ENCODE results near the gene NKD1. TPM values are rescaled to one million over a fixed set of nuclear protein-coding genes. Genes with fewer than 3 reads are reported as not detected.

Gene NKD1
- total RNA-seq, 2 donors from 2014 or later = 2.3 TPM

DNA sequence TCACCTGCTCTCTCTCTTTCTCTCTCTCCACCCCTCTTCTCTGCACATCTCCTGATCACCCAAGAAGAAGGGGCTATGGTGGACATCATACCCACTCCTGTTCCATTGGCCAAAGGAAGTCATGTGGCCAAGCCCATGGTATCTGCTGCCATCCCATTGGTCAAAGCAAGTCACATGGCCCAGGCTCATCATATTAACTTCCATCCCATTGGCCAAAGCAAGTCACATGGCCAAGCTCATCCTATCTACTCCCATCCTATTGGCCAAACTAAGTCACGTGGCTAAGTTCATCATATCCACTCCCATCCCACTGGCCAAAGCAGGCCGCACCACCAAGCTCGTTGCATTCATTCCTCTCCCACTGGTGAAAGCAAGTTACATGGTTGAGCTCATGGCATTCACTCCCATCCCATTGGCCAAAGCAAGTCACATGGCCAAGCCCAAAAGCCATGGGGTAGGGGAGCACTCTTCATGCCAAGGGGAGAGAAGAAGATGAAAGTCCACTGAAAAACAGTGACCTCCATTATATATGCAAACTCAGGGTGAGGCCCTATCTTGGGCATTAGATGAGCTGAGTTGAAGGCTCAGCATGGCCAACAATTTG lies 103.7 kb downstream of the NKD1 start:
- no peaks in the 10 kb centered on the region for H3K36me3 ChIP-seq
- intact Hi-C loops (cut with DNase I) = no loop called here
- no peak for DNase-seq

DNA sequence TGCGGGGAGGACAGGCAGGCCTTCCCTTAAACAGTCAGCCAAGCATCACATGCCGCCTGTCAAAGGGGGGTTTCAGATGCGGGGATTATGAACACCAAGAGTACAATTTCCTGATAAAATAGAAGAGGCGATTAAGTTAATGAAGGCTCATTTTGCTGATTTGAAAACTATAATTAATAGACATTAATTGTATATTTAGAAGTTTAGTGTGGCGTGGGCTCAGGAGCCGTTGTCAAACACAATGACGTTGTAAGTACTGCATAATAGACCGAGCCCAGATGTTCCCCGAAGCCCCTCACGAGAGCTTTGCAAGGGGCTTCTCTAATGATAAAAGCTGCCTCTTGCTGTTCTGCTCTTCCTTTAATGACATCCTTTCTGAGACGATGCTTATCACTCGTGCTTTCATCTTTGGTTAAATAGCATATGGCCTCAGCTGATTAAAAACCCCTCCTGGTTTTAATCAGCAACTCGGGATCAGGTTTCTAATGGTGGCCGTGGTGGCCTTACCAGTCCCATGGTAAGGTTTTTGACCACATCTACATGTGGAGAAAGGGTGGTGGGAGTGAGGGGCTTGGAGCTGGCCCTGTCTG lies 104.7 kb downstream of the NKD1 start:
- Histone ChIP-seq H3K27me3 (no peaks in the 10 kb centered on the region), H3K4me1 (no peaks in the 10 kb centered on the region), H3K4me3 (no peak overlapping the region), H3K9me3 (no peaks in the 10 kb centered on the region), H3K9ac (ENCODE audit: low read depth in 2 of 2, low read length in 2 of 2) (no peak overlapping the region), H3K36me3 (no peaks in the 10 kb centered on the region), H3K27ac (no peak overlapping the region)
- intact Hi-C loops (cut with DNase I) = no loop called here
- no peak for DNase-seq
- TF ChIP-seq, protein P1, sequence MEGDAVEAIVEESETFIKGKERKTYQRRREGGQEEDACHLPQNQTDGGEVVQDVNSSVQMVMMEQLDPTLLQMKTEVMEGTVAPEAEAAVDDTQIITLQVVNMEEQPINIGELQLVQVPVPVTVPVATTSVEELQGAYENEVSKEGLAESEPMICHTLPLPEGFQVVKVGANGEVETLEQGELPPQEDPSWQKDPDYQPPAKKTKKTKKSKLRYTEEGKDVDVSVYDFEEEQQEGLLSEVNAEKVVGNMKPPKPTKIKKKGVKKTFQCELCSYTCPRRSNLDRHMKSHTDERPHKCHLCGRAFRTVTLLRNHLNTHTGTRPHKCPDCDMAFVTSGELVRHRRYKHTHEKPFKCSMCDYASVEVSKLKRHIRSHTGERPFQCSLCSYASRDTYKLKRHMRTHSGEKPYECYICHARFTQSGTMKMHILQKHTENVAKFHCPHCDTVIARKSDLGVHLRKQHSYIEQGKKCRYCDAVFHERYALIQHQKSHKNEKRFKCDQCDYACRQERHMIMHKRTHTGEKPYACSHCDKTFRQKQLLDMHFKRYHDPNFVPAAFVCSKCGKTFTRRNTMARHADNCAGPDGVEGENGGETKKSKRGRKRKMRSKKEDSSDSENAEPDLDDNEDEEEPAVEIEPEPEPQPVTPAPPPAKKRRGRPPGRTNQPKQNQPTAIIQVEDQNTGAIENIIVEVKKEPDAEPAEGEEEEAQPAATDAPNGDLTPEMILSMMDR (IDR thresholded peaks at IDR 0.05) = no peak

More for the DNA sequence above, 103.7 kb downstream of the NKD1 start:
- Histone ChIP-seq H3K27me3 (no peaks in the 10 kb centered on the region), H3K9me3 (no peaks in the 10 kb centered on the region), H3K27ac (no peak overlapping the region), H3K4me3 (no peak overlapping the region), H3K4me1 (no peaks in the 10 kb centered on the region), H3K9ac (ENCODE audit: low read depth in 2 of 2, low read length in 2 of 2) (no peak overlapping the region)
- TF ChIP-seq, protein P1 (IDR thresholded peaks at IDR 0.05) = no peak

DNA sequence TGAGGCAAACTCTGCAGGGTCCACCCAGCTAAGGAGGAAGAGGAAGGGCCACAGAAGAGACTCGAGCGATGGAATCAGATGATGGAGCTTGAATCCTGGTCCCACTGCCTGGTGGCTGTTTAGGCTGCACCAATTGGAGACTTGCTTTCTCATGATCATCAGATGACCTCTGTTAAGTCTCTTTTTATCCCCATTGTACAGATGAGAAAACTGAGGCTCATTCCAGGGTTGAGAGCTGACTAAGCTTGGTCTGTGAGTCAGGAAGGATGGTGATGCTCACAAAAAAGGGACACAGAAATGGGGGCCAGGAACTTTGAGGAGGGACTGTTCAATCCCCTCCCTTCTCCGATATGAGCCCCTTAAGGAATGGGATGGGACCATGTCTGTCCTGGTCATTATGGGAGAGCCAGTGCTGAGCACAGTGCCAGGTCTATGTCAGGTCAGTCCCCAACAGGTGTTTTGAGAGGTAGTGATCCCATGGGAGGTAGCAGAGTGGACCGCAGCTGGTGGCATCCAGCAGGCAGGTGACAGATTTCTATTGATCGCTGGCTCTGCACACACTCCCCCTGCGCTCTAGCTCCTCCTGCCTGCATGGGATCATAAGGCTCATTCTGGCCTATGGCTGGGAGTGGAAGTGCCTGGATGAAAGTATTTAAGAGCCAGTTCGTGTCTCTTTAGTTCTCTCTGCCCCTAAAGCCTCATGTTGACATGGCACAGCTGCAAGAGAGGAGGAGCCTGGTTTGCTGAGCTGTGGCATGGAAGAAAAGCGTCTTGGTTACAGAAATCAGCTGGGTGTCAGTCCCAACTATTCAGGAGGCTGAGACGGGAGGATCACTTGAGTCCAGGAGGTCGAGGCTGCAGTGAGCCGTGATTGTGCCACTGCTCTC lies 105.7 kb downstream of the NKD1 start:
- Histone ChIP-seq H3K4me3 (no peak overlapping the region), H3K4me1 (no peaks in the 10 kb centered on the region), H3K27ac (no peak overlapping the region), H3K36me3 (no peaks in the 10 kb centered on the region), H3K9ac (ENCODE audit: low read depth in 2 of 2, low read length in 2 of 2) (no peak overlapping the region), H3K9me3 (no peaks in the 10 kb centered on the region), H3K27me3 (no peaks in the 10 kb centered on the region)
- intact Hi-C loops (cut with DNase I) = no loop called here
- no peak for DNase-seq
- TF ChIP-seq, protein P1 (IDR thresholded peaks at IDR 0.05) = no peak

DNA sequence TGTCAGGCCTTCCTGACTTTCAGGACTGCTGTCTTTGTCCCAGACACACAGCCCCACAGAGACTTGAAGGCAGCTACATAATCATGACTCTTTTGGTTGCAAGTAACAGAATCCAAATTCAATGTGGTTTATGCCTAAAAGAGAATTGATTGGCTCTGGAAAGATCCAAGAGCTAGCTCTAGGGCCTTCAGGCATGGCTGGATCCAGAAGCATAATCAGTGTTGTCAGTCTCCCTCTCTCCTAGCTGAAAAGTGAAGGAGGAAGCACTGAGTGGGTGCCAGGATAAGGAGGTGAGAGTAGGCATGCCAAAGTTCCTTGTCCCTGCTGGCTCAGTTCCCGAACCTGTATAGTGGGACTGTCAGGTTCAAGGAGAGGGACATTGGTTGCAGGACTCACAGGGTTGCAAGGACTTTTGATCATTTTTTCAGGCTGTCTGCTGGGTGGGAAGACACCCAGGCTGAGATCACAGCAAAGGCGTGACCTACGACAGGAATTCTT lies 107.4 kb downstream of the NKD1 start:
- H3K27me3 ChIP-seq = no peaks in the 10 kb centered on the region

DNA sequence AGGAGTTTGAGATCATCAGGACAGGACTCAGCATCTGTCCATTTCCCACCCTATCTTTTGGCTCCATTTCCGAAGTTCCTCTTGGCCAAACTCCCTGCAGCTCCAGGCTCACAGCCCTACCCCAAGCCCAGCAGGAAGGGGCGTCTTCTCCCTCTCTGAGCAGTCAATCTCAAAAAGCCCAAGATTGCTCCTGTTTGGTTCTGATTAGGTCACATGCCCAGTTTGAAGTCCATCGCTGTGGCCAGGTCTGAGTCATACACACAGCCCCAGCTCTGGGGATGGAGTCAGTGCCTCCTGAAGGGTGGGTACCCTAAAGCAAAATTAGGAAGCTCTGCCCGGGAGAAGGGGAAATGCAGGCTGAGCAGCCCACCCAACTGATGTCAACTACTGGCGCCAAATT lies 109.0 kb downstream of the NKD1 start:
- no peak for DNase-seq
- intact Hi-C loops (cut with DNase I) = no loop called here
- Histone ChIP-seq H3K9me3 (no peaks in the 10 kb centered on the region), H3K4me3 (no peak overlapping the region), H3K36me3 (no peaks in the 10 kb centered on the region), H3K4me1 (no peaks in the 10 kb centered on the region), H3K9ac (ENCODE audit: low read depth in 2 of 2, low read length in 2 of 2) (no peak overlapping the region), H3K27me3 (no peaks in the 10 kb centered on the region), H3K27ac (no peak overlapping the region)
- TF ChIP-seq, protein P1 (IDR thresholded peaks at IDR 0.05) = no peak

More for the DNA sequence above, 107.4 kb downstream of the NKD1 start:
- Histone ChIP-seq H3K36me3 (no peaks in the 10 kb centered on the region), H3K4me3 (no peak overlapping the region), H3K4me1 (no peaks in the 10 kb centered on the region), H3K9ac (ENCODE audit: low read depth in 2 of 2, low read length in 2 of 2) (no peak overlapping the region), H3K9me3 (no peaks in the 10 kb centered on the region), H3K27ac (no peak overlapping the region)
- no peak for DNase-seq
- TF ChIP-seq, protein P1 (IDR thresholded peaks at IDR 0.05) = no peak
- intact Hi-C loops (cut with DNase I) = no loop called here

Data from colonic mucosa (tissue), 4 donors.